ENCODE results near the gene ABI3BP. TPM values are rescaled to one million over a fixed set of nuclear protein-coding genes. Genes with fewer than 3 reads are reported as not detected.

Gene ABI3BP
- total and polyA plus RNA-seq, 7 donors = 1.6 to 23.9 (median 6.9) TPM

GRCh38 chr3:100803711-100804110, 189.5 kb downstream of the ABI3BP start:
- intact Hi-C loops (cut with DNase I) = no loop called here
- ATAC-seq (no peak), DNase-seq (no peak)
- no peaks in the 10 kb centered on the region for H3K27me3 ChIP-seq (ENCODE audit: insufficient read depth in 3 of 3, low read length in 2 of 3)
- no peaks in the 10 kb centered on the region for H3K36me3 ChIP-seq (ENCODE audit: insufficient read depth in 1 of 2, low read depth in 1 of 2)
- no peaks in the 10 kb centered on the region for H3K9me3 ChIP-seq
- H3K27ac ChIP-seq = no peak overlapping the region
- no peak overlapping the region for H3K4me3 ChIP-seq
- no peak for TF ChIP-seq CTCF (IDR thresholded peaks at IDR 0.05)
- H3K4me1 ChIP-seq = no peaks in the 10 kb centered on the region

GRCh38 chr3:100802126-100802525, 191.1 kb downstream of the ABI3BP start:
- H3K4me1 ChIP-seq = no peaks in the 10 kb centered on the region
- no peaks in the 10 kb centered on the region for H3K27me3 ChIP-seq (ENCODE audit: insufficient read depth in 3 of 3, low read length in 2 of 3)
- ATAC-seq (no peak), DNase-seq (no peak)
- no peak overlapping the region for H3K27ac ChIP-seq
- H3K36me3 ChIP-seq (ENCODE audit: insufficient read depth in 1 of 2, low read depth in 1 of 2) = no peaks in the 10 kb centered on the region
- intact Hi-C loops (cut with DNase I) = no loop called here
- no peak for TF ChIP-seq CTCF (IDR thresholded peaks at IDR 0.05)
- no peak overlapping the region for H3K4me3 ChIP-seq
- WGBS, 3 donors = 87 to 94% (median 94%) methylated on average over 2 of the region's 2 CpGs
- H3K9me3 ChIP-seq = no peaks in the 10 kb centered on the region

GRCh38 chr3:100798012-100798411, 195.2 kb downstream of the ABI3BP start:
- no peaks in the 10 kb centered on the region for H3K9me3 ChIP-seq
- WGBS, 3 donors = 35 to 51% (median 47%) methylated on average over 1 of the region's 1 CpG
- ATAC-seq = no peak
- TF ChIP-seq CTCF (IDR thresholded peaks at IDR 0.05) = no peak
- intact Hi-C loops (cut with DNase I) = loop anchor here (5.0 to 10.0 kb wide), 3 partner anchors 61 to 333 kb away; no protein-coding TSS in a partner anchor
- no peaks in the 10 kb centered on the region for H3K27me3 ChIP-seq (ENCODE audit: insufficient read depth in 3 of 3, low read length in 2 of 3)
- no peak for DNase-seq
- H3K4me3 ChIP-seq = no peak overlapping the region
- H3K4me1 ChIP-seq = no peaks in the 10 kb centered on the region
- H3K27ac ChIP-seq = no peak overlapping the region
- no peaks in the 10 kb centered on the region for H3K36me3 ChIP-seq (ENCODE audit: insufficient read depth in 1 of 2, low read depth in 1 of 2)

- no peak for DNase-seq
- Histone ChIP-seq H3K27ac (no peak overlapping the region), H3K4me3 (no peak overlapping the region), H3K9me3 (no peaks in the 10 kb centered on the region), H3K4me1 (no peaks in the 10 kb centered on the region), H3K27me3 (ENCODE audit: insufficient read depth in 3 of 3, low read length in 2 of 3) (no peaks in the 10 kb centered on the region), H3K36me3 (ENCODE audit: insufficient read depth in 1 of 2, low read depth in 1 of 2) (no peaks in the 10 kb centered on the region)
- intact Hi-C loops (cut with DNase I) = loop anchor here (5.0 to 10.0 kb wide), 3 partner anchors 59 to 332 kb away; no protein-coding TSS in a partner anchor
- 0 to 10% (median 2%) methylated on average over 2 of the region's 2 CpGs for WGBS, 3 donors
- TF ChIP-seq CTCF (IDR thresholded peaks at IDR 0.05) = peak; percentile 37
- ATAC-seq = peak in 1 of 4 donors; percentile 68
Observed at GRCh38 chr3:100796556-100796955, 196.7 kb downstream of the ABI3BP start.

- Histone ChIP-seq H3K4me3 (no peak overlapping the region), H3K36me3 (ENCODE audit: insufficient read depth in 1 of 2, low read depth in 1 of 2) (peaks cover 3 to 7% of the 10 kb centered on the region in 2 donors), H3K4me1 (no peaks in the 10 kb centered on the region), H3K27me3 (ENCODE audit: insufficient read depth in 3 of 3, low read length in 2 of 3) (no peaks in the 10 kb centered on the region), H3K27ac (no peak overlapping the region), H3K9me3 (no peaks in the 10 kb centered on the region)
- no peak for TF ChIP-seq CTCF (IDR thresholded peaks at IDR 0.05)
- DNase-seq (no peak), ATAC-seq (no peak)
- intact Hi-C loops (cut with DNase I) = no loop called here
- 89 to 92% (median 90%) methylated on average over 2 of the region's 2 CpGs for WGBS, 3 donors
Observed at GRCh38 chr3:100789579-100789978, 203.6 kb downstream of the ABI3BP start.

All from psoas muscle (tissue), 8 donors.